ENCODE data around the gene PRKAG2.
"Not testable (repeated sequence)": the region's sequence is repeated elsewhere in the genome, so short reads cannot be mapped to it uniquely, and the experiment has no call there.

Gene PRKAG2

DNA sequence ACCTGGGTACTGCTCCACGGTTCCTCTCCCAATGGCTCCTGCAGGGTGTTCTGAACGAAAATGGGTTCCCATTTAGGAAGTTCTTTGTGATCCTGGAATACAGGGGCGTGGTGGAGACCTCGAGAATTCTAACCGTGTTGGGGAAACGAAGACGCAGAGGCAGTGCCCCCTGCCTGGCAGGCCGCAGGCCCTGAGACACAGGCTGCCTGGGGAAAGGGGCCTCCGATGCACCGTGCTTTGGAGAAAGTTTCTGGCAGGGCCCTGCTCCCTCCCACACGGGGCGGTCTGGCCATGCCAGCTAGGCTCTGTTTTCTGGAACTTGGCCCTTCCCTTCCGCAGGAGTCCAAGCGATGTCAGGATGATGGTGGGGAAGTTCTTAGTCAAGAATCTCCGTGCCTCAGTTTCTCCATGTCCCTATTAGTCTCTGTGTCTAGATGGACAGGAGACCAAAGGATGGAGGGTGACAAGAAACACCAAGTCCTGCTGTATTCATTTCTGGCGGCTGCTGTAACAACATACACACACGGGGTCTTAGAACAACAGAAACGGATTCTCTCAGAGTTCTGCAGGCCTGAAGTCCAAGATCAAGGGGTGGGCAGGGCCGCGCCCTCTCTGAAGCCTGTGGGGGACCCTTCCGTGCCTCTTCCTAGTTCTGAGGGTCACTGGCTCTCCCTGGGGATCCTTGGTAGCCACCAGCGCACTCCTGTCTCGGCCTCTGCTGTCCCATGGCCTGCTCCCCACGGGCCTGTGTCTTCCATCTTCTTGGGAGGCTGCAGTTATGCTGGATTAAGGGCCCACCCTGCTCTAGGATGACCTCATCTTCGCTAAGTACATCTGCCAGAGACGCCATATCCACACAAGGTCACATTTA lies 27.7 kb downstream of the PRKAG2 start:
- no peak for DNase-seq

DNA sequence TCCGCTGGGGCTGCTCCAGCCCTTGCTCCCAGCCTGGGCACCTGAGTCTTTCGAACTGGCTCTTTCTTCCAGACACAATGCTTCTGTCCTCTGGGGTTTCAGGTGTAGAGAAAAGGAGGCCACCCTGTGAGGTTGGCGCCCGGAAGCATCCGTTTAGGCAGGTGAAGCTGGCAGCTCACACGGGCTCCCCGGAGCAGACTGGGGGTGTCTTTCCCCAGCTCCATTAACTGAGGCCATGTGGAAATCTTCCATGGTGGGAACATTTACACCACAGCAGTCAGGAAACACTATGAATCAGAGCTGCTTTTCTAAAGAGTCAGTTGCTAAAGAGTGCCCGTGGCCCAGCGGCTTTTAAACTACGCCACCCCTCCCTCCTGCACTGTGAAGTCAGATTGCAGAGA lies 29.2 kb downstream of the PRKAG2 start:
- DNase-seq, result no peak

DNA sequence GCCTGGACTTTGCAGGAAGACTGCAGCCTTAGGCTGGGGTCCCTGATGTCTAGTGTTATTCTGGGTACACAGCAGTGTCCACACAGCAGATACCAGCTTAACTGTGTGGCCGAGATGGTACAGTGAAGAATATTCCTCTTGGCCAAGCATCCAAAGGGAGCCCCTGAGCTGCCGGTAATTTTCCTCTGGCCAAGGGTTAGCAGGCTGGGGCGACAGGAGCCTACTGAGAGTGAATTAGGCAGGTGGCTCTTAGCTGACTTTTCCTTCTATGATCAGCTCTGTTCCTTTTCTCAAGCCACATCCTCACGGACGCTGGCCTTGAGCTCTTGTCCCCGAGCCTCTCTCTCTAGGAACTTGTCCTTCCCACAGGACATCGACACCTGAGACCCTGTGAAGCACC lies 29.8 kb downstream of the PRKAG2 start:
- no peak for DNase-seq

DNA sequence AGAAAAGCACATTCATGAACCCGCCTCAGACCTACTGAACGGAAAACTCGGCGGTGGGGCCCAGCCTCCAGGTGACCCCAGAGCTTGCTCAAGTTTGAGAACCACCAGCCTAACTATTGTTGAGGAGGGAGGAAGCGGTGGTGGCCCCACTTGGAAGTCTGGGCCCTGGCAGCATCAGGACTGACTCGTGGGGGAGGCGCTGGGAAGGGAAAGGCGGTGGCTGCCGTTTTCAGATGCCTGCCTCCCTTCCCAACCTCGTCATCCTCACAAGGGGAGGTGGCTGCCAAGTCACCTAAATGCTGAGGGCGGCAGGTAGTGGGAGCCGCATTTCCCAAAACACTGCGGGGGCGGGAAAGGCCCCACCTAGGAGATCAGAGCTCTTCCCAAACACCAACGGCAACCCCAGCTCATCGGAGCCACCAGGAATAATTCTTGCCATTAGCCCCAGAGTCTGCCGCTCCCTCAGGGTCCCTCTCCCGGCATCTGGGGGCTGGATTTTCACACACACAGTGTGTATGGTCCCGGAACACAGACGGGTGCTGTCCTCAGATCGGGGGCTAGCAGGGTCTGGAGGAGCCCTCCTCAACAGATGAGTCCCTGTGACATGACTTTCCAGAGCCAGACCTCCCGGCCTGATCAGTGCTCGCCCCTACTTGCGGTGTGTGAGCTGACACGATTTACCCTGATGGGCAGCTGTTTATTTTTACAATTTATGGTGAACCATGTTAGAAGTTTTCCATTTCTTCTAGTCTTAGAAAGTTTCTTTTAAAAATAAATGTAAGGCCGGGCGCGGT lies 31.3 kb downstream of the PRKAG2 start:
- no peak for DNase-seq

DNA sequence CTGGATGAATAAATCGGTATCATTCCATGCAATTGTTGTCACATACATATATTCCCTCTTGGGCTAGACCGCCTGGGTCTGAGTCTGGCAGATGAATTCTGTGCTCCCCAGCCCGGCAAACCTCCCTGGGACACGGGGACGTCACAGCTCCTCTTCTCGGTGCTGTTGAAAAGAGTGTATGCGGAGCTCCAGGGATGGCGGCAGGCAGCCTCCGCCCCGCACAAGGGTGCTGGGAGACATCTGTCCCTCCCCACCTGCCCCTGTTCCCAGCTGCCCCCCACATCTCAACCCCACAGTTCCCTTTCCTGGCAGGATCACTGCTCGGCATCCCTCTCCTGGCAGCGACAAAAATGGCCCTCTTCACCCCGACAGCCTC lies 32.1 kb downstream of the PRKAG2 start:
- no peak for DNase-seq

DNA sequence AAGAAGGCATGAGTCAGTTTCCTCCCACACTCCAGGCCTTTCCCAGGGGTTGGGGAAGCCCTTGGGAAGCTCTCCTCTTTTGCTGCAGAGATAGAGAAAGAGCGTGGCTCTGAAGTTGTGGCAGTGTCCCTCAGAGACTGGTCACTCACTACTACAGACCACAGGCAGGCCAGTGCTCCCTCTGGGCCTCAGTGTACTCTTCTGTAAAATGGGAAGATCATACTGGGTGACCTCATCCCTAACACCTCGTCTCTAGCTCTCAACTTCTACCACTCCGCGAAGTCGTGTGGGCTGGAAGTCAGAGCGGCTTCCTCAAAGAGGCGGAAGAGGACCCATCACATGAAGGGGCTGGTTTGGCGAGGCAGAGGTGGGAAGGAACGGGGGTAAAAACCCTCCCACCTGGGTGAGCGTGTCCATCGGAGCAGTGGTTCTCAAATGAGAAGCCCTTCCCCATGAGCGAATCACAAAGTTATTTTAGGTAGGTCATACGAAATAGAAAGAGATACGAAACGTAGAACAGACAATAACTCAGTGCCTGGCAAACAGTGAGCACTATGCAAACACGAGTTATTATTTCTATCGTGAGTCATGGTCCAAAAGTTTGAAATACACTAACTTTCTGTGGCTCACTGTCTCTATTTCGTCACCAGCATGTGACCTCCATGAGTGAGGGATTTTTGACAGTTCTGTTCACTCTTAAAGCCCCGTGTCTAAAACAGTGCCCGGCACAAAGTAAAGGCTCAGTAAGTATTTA lies 32.7 kb downstream of the PRKAG2 start:
- DNase-seq, result no peak

DNA sequence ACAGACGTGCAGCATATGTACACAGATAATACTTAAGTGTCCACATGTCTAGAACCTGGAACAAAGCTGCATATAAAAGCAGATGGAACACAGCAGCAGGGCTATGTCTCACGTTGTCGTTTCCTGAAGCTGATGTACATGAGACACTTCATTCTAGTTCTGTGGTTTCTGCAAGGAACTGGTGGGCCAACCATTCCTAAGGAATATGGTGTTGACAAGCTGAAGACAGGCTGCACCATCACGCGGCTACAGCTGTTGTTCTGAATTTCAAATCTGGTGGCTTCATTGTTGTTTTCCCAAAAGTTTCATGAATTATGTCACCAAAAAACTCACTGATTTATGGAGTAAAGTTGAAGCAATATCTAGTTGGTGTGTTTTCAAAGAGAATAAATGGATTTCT lies 33.7 kb downstream of the PRKAG2 start:
- DNase-seq, result no peak

DNA sequence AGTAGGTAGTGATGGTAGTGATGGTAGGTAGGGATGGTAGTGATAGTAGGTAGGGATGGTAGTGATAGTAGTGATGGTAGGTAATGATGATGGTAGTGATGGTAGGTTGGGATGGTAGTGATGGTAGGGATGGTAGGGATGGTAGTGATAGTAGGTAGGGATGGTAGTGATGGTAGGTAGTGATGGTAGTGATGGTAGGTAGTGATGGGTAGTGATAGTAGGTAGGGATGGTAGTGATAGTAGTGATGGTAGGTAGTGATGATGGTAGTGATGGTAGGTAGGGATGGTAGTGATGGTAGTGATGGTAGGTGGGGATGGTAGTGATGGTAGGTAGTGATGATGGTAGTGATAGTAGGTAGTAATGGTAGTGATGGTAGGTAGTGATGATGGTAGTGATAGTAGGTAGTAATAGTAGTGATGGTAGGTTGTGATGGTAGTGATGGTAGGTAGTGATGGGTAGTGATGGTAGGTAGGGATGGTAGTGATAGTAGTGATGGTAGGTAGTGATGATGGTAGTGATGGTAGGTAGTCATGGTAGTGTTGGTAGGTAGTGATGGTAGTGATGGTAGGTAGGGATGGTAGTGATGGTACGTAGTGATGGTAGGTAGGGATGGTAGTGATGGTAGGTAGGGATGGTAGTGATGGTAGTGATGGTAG lies 35.4 kb downstream of the PRKAG2 start:
- DNase-seq, result not testable (repeated sequence)

DNA sequence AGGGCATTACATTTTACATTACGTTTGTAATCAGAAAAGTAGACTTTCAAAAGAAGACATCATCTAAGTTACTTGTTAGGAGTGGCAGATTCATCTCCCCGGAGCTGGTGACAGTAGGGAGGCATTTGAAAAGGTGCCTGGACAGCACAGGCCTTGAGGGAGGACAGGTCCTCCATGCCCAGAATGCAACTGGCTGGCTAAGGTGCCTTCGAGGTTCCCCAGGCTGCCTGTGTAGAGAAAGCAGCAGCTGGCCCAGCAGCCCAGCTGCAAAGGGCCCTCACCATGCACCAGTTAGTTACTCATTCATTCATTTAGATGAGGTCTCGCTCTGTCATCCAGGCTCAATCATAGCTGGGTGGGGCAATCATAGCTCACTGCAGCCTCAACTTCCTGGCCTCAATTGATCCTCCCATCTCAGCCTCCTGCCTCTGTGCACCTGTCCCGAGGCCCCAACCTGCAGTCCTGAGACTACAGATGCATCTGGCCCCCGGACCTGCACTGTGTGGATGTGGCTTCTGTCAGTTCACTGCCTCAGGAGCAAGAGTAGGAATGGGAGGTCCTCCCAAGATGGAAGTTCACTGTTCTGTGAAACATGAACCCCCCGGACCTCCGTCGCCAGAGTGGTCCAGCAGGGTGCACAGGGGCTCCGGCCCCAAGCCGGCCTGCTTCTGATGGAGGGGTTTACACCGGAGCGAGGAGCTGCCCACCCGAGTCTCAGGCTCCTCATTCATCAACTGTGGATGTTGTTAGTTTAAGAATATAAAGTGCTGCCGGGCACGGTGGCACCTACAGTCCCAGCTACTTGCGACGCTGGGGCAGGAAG lies 36.6 kb downstream of the PRKAG2 start:
- no peak for DNase-seq

DNA sequence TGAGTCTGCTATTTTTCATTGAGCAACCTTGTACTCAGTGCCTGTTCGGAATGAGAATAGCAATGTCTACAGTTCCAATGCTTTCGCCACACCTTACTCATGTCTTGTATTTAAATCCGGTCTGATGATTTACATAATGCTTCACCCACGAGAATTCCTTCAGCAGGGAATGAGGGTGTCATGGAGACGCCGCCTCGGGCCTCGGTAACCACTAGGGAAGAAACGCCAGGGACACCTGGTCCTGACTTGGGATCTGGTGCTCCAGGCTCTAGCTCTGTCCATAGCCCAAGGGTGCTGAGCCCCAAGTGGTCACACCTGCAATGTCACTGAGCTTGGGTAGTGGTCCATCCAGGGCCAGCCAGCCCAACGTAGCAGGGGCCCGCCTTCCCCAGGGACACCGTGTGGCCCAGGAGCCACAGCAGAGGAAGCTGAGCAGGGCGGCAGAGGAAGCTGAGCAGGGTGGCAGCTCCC lies 37.4 kb downstream of the PRKAG2 start:
- no peak for DNase-seq

DNA sequence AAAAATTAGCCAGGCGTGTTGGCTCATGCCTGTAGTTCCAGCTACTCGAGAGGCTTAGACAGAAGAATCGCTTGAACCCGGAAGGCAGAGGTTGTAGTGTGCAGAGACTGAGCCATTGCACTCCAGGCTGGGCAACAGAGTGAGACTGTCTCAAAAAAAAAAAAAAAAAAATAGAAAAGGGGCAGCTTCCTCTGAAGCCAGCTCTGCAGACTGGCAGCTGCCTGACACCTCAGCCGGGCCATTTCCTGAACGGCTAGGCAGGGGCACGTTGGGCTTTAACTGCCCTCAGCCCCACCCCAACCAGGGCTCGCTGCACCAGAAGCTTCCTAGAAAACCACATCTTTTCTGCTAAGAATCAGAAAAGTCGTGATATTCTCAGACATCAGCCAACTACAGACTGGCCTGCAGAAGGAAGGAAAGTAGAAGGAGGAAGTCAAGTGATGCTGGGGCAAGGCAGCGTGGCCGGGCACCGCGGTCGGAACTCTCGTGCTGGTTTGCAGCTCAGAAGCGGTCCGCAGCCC lies 38.0 kb downstream of the PRKAG2 start:
- peak; percentile 57 for DNase-seq

DNA sequence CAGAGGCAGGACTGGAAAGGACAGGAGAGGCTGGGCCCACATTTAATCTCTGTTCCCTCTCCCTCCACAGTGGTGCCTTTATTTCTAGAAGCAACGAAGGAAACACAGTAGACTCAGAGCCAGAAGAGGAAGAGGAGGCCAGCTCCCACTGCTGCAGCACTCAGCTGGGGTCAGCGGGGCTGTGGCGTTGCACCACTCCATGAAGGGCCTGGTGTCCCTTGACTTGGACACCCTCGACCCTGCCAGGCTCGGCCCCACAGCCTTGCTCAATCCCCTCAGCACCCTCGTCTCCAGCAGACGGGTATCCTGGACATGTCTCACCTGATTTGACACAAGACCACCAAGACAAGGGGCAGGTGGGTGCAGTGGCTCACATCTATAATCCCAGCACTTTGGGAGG lies 38.8 kb downstream of the PRKAG2 start:
- DNase-seq, result no peak

DNA sequence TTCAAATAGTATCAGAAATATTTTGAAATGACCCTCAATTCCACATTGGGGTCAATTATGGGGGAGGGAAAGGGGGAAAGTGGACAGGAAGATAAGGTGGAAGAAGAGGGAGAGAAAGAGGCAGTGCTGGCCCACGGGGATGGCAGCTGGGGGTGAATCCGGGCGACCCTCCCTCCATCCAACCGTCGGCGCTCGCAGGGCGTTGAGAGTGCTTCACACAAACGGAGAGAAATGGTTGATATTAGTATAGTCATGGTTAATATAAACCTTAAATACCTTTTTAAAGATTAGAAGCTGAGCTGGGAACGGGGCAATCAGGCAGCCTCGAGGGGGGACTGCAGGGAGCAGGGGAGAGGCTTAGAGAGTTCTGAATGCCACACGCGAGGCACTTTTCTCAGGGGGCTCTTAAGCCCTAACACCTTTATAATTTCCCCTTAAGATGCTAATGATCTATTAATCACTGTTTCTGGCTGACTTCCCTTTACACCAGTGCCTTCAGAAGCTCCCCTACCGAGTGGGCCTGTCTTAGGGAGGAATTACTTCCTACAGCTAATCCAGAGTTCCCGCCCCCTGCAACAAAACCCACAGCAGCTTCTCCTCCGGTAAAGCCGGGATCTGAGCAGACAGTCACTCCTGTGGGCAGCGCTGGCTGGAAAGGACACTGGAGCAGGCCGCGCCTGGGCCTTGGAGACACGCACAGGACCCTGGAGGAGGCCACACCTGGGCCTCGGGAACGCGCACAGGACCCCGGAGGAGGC lies 39.5 kb downstream of the PRKAG2 start:
- DNase-seq, result no peak

DNA sequence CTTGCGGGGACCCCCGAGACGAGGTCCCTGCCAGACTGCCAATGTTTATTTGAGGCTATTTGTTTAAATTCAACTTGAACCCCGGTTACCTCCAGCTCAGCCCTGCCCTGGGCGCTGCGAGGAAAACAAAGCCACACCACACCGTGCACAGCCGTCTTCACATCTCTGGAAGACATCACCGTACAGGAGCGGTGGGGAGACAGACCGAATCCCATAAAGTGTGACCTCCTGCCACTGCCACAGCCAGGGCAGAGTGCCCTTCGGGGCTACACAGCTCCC lies 40.0 kb downstream of the PRKAG2 start:
- DNase-seq, result no peak

DNA sequence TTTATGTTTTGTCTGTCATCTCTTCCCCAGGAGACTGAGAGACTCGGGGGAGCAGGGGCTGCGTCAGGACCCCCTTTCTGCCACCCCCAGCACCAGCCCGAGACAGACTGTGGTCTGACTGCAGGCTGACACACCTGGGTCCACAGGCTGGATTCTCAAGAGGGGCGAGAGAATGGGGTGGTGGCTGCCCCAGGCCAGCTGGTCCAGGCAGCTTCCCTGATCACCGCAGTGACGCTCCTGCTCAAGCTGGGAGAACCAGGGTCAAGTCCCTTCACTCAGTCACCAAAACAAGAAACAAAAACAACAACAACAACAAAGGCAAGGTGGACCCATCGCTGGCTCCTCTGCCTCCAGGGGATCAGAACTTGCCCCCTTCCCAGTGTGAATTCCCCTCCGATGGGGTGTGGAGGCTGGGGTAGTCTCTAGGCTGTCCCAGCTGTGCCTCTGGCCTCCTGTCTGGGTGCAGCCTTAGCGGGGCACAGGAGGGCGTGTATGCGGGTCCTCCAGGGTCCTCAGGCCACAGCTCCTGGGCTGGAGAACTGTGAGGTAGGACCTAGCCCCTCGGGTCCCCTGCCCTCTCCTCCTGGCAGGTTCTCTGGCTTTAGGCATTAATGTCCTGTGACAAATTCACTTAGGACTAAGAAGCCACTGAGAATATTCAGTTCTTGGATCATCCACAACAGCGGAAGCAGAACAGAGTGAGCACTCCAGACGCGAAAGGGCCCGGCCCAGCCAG lies 40.6 kb downstream of the PRKAG2 start:
- no peak for DNase-seq

DNA sequence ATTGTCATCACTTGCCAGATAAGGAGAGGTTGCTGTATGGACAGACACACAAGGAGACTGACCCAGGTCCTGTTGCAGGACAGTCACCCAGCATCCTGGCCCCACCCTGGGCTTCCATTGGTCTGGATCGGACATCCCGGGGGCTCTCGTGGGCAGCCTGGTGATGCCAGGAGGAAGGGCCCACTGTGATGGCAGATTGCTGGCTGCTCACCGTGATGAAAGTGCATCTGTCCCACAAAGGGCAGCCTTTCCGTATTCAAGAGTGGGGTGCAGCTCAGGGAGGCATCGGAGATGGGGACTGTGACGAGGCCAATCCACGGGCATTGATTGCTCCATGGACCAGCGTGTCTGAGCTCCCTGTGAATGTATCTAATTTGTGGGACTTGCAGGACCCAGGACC lies 41.3 kb downstream of the PRKAG2 start:
- no peak for DNase-seq

DNA sequence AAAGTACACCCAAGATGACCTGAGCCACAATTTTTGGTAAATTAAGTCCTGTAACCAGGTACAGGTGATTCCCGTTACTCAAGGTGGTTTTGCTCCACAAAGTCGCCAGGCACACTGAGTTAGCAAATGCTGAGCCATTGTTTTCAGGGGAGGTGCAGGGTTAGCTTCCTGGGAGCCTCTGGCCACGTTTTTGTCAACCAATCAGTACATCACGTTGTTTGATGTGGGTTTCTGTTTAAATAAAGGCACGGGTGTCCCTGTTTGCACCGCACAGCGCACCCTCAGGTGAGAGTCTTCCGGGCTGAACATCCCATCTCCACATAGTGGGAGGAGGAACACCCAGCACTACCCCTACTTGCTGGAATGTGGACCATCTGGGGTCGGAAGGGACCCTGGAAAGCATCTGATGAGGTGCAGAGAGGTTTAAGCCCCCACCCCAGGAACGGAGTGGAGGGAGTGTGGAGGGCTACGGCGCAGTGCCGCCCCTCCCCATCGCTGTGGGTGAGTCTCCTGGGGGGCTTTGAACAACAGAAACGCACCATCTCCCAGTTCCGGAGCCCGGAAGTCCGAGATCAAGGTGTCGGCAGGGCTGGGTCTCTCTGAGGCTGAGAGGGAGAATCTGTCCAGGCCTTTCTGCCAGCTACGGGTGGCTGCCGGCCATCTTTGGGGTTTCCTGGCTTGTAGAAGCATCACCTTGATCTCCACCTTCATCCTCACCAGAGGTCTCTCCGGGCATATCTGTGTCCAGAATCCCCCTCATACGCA lies 42.5 kb downstream of the PRKAG2 start:
- DNase-seq, result no peak

DNA sequence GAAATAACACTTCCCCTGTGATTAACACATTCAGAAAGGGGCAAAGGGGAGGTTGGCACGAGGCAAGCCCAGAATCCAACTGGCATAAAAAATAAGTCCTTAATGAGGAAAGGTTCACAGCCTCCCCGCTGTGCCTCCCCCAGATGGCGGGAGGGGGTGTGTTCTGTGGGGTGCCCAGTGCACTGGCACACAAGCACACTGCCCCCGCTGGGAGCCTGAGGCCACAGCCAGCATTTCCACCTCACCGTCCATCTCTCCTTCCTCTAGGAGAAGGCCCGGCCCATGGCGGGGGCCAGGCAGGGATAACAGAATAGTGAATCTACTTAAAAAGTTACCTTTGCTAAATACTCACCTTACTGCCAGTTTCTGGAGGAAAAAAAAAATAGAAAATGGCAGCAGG lies 43.2 kb downstream of the PRKAG2 start:
- no peak for DNase-seq

DNA sequence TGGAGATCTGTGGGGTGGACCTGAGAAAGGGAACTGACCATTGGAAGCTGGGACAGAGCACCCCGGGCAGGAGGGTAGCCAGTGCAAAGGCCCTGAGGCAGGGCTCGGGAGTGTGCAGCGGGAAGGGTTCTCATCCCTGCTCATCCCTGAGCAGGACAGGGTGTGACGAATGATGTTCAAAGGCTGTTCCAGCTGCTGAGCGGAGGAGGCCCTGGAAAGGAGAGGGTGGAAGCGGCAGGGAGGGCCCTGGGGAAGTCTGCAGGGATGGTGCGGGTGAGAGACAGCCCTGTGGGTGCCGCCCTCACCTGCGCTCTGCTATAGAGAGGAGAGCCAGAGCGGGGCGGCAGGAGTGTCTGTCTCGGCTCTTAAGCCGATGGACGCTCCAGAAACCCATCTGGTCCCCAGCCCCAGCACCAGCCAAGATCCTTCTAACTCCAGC lies 43.7 kb downstream of the PRKAG2 start:
- DNase-seq, result no peak

DNA sequence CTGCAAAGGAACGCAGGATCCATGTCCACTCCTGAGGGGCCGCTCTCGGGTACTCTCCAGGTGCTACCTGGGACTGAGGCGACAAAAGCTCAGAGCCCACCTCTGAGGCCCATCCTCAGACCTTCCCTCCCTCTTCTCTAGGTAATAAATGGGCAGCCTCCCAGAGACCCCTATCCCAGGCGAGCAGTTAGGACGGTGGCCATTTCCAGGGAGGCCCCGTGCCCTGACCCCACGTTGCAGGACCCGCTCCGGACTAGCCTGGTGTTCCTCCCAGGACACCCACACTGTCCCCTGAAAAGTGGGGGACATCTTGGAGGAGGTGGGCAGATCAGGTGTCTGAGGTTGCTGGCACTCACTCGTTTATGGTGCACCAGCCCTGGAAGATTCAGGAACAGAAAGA lies 44.3 kb downstream of the PRKAG2 start:
- no peak for DNase-seq

All from KG1 (cell line).